Activated naive CD4-positive, alpha-beta T cell treated with anti-CD3 and anti-CD28 coated beads, Interleukin-2, amount 50 U/mL, for 72 hours (primary cell): ENCODE data around the gene SERPINA3. TPM values are rescaled to one million over a fixed set of nuclear protein-coding genes. Genes with fewer than 3 reads are reported as not detected.

Experiments
- total RNA-seq, 2 donors: library from RNA; stranded (reverse); gene quantifications; one replicate each; pipeline ENCODE4 v1.2.3, GENCODE V29; 2022

Gene SERPINA3
- total RNA-seq, 2 donors from 2014 or later = not detected

Other genes with a start within 250 kb of the SERPINA3 start
- not detected for gene SERPINA2, start 245.7 kb upstream of the SERPINA3 start, total RNA-seq
- 10 to 100 TPM in 1 of 2 donors, 1 to 10 TPM in 1; 1.5 to 29.9 TPM for gene SERPINA1, start 223.8 kb upstream of the SERPINA3 start, total RNA-seq
- gene SERPINA11, start 159.6 kb upstream of the SERPINA3 start, total RNA-seq = not detected
- not detected for gene SERPINA9, start 136.2 kb upstream of the SERPINA3 start, total RNA-seq
- not detected for gene SERPINA12, start 102.9 kb upstream of the SERPINA3 start, total RNA-seq
- gene SERPINA4, start 50.9 kb upstream of the SERPINA3 start, total RNA-seq = not detected
- not detected for gene SERPINA5, start 31.0 kb upstream of the SERPINA3 start, total RNA-seq
- not detected for gene GSC, start 157.7 kb downstream of the SERPINA3 start, total RNA-seq